Measurements from ENCODE around the gene ANKH.

- TF ChIP-seq, protein P1, sequence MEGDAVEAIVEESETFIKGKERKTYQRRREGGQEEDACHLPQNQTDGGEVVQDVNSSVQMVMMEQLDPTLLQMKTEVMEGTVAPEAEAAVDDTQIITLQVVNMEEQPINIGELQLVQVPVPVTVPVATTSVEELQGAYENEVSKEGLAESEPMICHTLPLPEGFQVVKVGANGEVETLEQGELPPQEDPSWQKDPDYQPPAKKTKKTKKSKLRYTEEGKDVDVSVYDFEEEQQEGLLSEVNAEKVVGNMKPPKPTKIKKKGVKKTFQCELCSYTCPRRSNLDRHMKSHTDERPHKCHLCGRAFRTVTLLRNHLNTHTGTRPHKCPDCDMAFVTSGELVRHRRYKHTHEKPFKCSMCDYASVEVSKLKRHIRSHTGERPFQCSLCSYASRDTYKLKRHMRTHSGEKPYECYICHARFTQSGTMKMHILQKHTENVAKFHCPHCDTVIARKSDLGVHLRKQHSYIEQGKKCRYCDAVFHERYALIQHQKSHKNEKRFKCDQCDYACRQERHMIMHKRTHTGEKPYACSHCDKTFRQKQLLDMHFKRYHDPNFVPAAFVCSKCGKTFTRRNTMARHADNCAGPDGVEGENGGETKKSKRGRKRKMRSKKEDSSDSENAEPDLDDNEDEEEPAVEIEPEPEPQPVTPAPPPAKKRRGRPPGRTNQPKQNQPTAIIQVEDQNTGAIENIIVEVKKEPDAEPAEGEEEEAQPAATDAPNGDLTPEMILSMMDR (IDR thresholded peaks at IDR 0.05; ENCODE audit: low read depth, low read length, poor library complexity, severe bottlenecking), result no peak
- TF ChIP-seq EZH2phosphoT487 (IDR thresholded peaks at IDR 0.05; ENCODE audit: borderline replicate concordance, low read length), result no peak
Observed at GRCh38 chr5:14881826-14882225, 10.2 kb upstream of the ANKH start.

All from DOHH2 (cell line).